KG1 (cell line): ENCODE measurements around the gene CEND1.

Experiments used
- DNase-seq: peaks from one replicate; lab custom pipeline; 2025; lab: John Stamatoyannopoulos, UW

CEND1 gene

GRCh38 chr11:777288-778255 lies 12.3 kb downstream of the CEND1 start, which contains the start of gene GATD1:
GATD1 (minus strand) TSS chr11:777487; CDS start chr11:777462, 25 bp downstream.
- DNase-seq: peak; percentile 58

GRCh38 chr11:776561-777287 lies 13.2 kb downstream of the CEND1 start:
- DNase-seq: peak; percentile 23

GRCh38 chr11:776263-776560 lies 13.7 kb downstream of the CEND1 start:
- DNase-seq: no peak

DNA sequence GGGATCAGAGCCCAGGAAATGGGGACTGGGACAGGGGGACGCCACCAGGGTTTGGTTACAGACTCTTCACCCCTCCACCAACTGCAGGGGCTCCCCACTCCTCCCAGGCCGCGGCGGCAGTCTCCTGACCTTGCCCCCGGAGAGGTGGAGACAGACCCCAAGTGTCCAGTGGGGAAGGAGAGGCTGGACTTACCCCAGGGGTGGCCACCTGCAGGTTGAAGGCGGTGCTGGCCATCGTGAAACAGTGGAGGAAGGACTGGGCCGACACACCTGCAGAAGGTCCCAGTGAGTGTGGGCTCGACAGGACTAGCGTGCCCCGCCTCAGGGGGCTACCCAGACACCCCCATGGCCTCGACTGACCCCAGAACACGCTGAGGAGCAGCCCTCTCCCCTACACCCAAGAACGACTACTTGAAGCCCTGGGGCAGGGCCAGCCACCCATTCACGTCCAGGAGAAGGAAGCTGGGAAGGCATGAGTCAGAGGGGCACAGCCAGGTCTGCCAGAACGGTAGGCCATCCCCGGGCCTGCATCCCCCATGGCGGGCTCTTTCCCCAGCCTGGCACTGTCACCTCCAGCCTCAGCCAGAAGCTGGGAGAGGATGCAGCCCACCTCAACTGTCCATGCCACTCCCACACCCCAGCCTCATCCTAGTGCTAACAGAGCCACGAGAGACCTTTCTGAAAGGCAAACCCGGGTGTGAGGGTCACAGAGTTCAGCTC lies 14.9 kb downstream of the CEND1 start:
- no peak for DNase-seq

- no peak for DNase-seq
Observed at GRCh38 chr11:773830-774229, 16.1 kb downstream of the CEND1 start.

DNA sequence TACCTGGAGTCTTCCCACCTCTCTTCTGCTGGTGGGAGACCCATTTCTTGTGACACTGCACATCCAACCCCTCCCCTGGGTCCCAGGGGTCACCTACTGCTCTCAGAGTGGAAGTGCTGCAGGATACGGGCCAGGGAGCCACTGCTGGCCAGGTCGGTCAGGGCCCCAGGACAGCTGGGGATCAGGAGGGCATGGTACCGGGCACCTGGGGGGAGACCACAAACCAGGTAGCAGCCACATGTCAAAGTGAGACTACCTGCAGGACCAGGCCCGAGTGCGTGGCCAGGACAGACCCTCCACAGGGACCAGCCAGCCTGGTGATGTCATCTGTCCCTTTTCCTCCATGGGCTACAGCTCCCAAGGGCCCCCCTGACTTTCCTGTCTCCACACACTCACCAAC lies 16.5 kb downstream of the CEND1 start:
- no peak for DNase-seq

- no peak for DNase-seq
Observed at GRCh38 chr11:772429-773390, 17.2 kb downstream of the CEND1 start.

- DNase-seq: no peak
Observed at GRCh38 chr11:771617-772204, 18.2 kb downstream of the CEND1 start.

DNA sequence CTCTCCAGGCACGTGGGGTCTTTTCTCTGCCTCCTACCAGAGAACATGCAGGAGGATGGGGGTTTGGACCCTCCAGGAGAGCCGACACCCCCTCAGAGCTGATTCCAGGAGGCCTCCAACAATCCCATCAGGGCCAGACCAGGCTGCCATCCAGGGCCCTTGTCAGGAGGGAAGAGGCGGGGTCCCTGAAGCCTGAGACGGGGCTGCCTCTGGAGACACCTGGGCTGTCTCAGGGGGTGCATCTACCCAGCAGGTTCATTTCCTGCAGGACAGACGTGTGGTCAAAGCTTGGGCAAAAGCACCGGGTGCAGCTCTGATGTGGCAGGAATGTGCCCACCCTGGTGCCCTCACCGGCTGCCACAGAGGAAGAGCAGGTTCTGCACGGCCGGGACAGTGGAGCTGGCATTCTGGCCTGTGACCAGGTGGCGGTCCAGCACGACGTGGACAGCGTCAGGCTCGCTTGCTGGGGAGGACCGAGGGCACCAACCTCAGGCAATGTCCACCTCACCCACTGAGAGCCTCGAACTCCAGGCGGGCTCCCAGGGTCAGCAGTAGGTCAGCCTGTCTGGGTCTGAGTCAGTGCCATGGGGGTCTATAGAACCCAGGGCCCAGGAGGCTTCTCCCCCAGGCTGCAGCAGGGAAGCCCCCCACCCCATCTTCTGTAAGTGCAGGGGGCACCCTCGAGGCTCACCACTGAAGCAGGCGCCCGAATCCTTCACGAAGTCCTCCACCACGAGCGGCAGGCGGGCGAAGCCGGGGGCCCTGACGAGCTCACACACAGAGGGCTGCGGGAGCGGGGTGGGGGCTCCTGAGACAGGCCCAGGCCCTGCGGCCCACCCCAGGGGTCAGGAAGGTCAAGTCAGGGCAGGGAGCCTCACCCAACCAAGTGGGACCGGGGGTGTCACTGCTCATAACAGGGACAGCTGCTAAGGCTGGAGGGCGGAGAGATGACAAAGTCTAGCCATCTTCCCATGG lies 19.0 kb downstream of the CEND1 start:
- no peak for DNase-seq

GRCh38 chr11:769887-770641 lies 19.8 kb downstream of the CEND1 start:
- DNase-seq: no peak

DNA sequence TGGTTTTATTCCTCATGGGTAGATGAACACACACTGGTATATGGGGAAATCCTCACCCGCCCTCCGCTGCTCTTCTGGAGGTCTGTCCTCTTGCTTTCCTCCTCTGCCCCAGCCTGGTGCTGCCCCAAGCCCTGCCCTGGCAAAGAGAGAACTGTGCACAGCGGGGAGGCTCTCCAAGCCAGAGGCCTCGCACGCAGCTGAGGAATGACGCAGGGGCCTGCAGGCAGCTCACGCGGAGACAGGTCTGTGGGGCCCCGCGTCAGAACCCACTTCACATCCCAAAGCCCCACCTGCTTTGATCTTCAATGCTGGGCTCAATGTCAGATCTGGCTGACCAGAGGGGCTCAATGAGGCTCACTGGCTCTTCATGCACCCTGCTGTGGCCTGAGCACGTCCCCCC lies 22.7 kb downstream of the CEND1 start:
- DNase-seq: no peak

GRCh38 chr11:766936-767210 lies 23.0 kb downstream of the CEND1 start:
- DNase-seq: no peak

DNA sequence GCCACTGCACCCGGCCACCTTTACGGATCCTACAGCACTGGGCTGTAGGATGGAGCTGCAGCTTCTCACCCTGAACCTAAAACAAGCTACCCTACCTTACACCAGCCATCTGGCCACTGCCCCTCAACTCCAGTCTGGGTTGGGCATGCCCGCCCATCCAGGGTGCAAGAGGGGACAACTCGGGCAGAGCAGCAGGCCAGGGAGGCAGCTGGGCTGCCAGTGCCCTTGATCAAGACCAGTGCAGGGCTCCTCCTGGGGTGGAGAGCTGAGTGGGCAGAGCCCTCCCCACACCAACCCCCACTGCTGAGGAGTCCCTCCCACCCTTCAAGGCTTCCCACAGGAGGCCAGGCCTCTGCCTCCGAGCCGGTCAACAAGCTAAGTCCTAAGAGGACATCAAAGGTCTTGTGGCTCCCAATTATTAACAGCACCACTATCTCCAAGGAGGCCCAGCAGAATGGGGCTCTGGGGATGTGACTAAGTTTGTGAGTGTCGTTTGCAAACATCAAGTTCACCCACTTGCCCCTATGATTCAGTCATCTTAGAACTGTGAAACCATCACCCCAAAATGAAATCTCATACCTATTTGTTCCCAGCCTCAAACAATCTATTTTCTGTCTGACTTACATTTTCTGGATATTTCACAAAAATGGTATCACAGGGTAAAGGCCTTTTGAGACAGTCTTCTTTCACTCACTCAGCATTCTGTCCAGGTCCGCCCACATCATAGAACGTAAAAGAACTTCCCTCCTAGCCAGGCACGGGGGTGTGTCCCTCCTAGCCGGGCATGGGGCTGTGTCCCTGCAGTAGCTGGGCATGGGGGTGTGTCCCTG lies 23.6 kb downstream of the CEND1 start:
- DNase-seq: no peak

- DNase-seq: no peak
Observed at GRCh38 chr11:765802-766091, 24.1 kb downstream of the CEND1 start.

DNA sequence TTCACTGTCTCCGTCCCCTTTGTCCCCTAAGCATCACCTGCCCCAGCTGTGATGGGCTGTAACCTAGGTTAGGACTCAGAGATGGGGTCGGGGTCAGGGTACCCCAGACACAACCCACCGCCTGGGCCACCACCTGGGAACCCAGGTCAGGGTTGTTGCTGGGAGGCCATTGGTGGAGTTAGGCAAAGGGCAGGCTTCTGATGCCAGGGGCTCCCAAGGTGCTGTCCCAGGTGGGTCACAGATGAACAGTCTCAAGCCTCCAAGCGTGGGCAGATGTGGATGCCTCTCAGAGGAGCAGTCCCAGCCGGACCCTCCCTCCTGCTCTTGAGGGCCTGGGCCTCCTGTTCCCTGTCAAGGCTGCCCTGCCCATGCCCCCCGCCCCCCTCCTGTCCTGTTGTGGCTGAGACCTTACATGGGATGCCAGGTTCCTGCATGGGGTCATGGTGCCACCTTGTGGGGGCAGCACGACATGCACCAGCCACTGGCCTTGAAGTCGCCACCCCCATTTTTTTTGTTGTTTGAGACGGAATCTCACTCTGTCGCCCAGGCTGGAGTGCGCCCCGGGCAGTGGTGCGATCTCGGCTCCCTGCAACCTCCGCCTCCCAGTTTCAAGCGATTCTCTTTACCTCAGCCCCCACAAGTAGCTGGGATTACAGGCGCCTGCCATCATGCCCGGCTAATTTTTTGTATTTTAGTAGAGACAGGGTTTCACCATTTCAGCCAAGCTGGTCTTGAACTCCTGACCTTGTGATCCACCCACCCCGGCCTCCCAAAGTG lies 24.7 kb downstream of the CEND1 start:
- DNase-seq: no peak

DNA sequence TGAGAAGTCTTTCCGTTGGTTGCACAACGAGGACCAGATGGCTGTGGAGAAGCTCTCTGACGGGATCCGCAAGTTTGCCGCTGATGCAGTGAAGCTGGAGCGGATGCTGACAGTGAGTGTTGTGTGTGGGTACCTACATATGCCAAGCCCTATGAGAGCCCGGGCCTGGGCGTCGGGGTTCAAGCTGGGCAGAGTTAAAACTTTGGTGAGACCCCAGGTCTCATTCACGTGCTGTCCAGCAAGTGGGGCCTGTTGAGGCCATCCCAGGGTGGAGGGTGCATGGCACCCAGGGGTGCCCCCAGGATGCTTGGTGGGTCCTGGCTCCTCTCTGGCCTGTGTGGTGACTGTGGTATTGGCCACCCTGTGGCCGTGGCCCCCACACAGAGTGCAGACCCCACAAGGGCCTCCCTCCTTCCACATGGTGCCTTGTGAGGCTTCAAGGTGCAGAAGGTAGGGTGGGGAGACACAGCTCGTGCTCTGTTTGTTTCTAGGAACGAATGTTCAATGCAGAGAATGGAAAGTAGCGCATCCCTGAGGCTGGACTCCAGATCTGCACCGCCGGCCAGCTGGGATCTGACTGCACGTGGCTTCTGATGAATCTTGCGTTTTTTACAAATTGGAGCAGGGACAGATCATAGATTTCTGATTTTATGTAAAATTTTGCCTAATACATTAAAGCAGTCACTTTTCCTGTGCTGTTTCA lies 25.4 kb downstream of the CEND1 start:
- DNase-seq: no peak
